Loucy (cell line): ENCODE results near the gene LTF.

ENCODE experiments used
- CTCF ChIP-seq: fragments of 200-600 bp; sonication (generic); conservative IDR thresholded peaks from 2 replicates; pipeline ENCODE4 v1.5.1; 2014; ENCODE audit warnings: mild to moderate bottlenecking, antibody characterized with exemption, low read length
- EZH2phosphoT487 ChIP-seq: fragments of 200-600 bp; IDR thresholded peaks from 2 replicates; pipeline ENCODE4 v1.6.1; 2018; ENCODE audit warnings: antibody characterized with exemption, mild to moderate bottlenecking, moderate library complexity, borderline replicate concordance

GRCh38 chr3:46462511-46462910 is 2.2 kb downstream of the LTF start:
- TF ChIP-seq CTCF (no peak), EZH2phosphoT487 (no peak)
